Subcutaneous abdominal adipose tissue (tissue), 5 donors: ENCODE data around the gene PPP1R3D.

Source experiments
- H3K27ac ChIP-seq: one replicate; pipeline ENCODE4 v1.7.0; 2013; ENCODE audit warnings: low read depth, mild to moderate bottlenecking, inconsistent platforms, low read length, moderate library complexity
- H3K27me3 ChIP-seq, 5 donors: one replicate each; pipeline ENCODE4 v1.7.0; 2013; ENCODE audit warnings: low read length in 5 of 5, inconsistent platforms in 1 of 5; ENCODE audit not compliant: control insufficient read depth in 5 of 5, insufficient read depth in 4 of 5
- H3K36me3 ChIP-seq, 5 donors: one replicate each; pipeline ENCODE4 v1.7.0; 2013; ENCODE audit warnings: low read length in 5 of 5; ENCODE audit not compliant: control insufficient read depth in 5 of 5, insufficient read depth in 5 of 5
- H3K4me1 ChIP-seq, 5 donors: one replicate each; pipeline ENCODE4 v1.7.0; 2013; ENCODE audit warnings: low read length in 5 of 5, mild to moderate bottlenecking in 3 of 5, moderate library complexity in 1 of 5; ENCODE audit not compliant: control insufficient read depth in 5 of 5, insufficient read depth in 5 of 5
- H3K4me3 ChIP-seq, 5 donors: one replicate each; pipeline ENCODE4 v1.7.0; 2013; ENCODE audit warnings: low read length in 5 of 5, low read depth in 1 of 5
- H3K9ac ChIP-seq, 5 donors: one replicate each; pipeline ENCODE4 v1.7.0; 2013; ENCODE audit warnings: low read length in 5 of 5, mild to moderate bottlenecking in 4 of 5, moderate library complexity in 3 of 5
- H3K9me3 ChIP-seq, 5 donors: one replicate each; pipeline ENCODE4 v1.7.0; 2013; ENCODE audit warnings: low read length in 5 of 5; ENCODE audit not compliant: control insufficient read depth in 5 of 5
- donor health status: healthy.
- donor health status: healthy.
- donor health status: healthy.
- donor health status: healthy.
- donor health status: healthy.

PPP1R3D gene

DNA sequence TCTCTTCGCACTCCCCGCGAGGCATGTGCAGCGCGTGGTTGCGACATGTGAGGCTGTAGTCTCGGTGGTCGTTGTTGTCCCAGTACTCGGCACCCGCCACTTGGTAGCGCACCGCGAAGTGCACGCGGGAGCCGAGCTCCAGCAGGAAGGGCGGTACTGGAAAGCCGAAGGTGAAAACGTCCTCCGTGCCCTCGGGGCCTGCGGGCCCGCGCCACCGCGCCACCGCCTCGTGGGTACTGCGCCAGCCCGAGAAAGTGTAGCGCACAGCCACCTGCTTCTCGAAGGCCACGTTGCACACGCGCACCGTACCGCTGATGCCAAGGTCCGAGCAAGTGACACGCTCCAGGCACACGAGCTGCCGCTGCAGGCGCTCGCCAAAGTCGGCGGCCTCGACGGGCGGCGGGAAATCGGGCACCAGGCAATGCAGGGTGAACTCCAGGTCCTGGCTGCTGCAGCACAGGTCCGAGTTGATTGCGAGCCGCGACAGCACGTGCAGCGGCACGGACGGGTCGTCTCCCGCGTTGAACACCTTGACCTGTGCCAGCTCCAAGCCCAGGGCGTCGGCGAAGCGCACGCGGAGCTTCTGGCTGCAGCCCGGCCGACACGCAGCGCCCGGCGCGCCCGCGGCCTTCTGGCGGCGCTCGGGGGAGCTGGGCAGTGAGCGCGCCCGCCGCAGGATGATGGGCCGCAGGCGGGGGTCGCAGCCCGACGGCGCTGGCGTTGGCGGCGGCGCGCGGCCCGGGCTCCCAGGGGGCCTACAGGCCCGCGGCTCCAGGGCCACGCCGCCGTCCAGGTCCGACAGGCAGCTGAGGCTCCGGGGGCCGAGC lies 840 bp downstream of the PPP1R3D start:
- Histone ChIP-seq H3K36me3 (peaks cover 7 to 17% (median 11%) of the 10 kb centered on the region in 5 donors), H3K27ac (peak overlapping the region; percentile 94), H3K4me3 (peak overlapping the region in 4 of 5 donors; percentile 79 to 96 (median 93)), H3K4me1 (peaks cover 15 to 58% (median 50%) of the 10 kb centered on the region in 5 donors), H3K9me3 (no peaks in the 10 kb centered on the region), H3K9ac (peak overlapping the region in 4 of 5 donors; percentile 68 to 90 (median 80)), H3K27me3 (no peaks in the 10 kb centered on the region)

DNA sequence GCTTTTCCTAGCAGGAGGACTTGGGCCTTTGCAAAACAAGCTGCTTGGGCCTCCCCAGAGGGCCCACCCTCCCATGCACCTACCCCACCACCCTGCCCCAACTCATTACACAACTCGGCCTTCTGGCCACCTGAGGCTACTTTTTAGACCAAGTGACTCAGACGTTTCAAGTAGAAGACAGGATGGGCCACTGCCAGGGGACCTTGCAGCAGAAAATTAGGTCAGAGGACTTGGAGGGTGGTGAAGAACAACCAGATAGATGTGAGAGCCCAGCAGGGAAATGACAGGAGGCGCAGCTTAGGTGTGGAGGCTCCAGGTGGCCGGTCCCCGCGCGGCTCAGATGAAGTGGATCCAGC lies 1.4 kb downstream of the PPP1R3D start:
- Histone ChIP-seq H3K9ac (no peak overlapping the region), H3K4me1 (peaks cover 15 to 64% (median 53%) of the 10 kb centered on the region in 5 donors), H3K36me3 (peaks cover 1 to 11% (median 6%) of the 10 kb centered on the region in 5 donors), H3K27me3 (no peaks in the 10 kb centered on the region), H3K4me3 (peak overlapping the region; percentile 17 to 96 (median 92)), H3K27ac (no peak overlapping the region), H3K9me3 (no peaks in the 10 kb centered on the region)

DNA sequence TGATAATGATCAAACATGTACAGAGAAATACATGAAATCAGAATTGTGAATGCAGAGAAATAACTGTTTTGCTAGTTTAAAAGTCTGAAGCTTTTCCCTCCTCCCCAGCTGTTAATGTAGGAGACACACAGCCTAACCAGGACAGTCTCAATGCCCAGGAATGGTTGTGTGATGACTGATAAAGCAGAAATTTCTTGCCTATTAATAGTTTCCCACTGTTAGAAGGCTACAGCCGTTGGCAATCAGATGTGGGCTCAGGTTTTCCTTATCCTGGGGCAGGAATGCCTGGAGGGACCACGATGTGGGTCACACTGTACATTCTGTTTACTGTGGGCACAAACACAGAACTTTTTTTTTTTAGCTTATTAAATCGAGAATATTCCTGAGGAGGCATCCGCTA lies 1.9 kb downstream of the PPP1R3D start:
- peak overlapping the region in 2 of 5 donors; percentile 17 to 79 for H3K4me3 ChIP-seq
- H3K27ac ChIP-seq: no peak overlapping the region
- H3K4me1 ChIP-seq: peaks cover 15 to 67% (median 55%) of the 10 kb centered on the region in 5 donors
- peak overlapping the region in 1 of 5 donors; percentile 28 for H3K9ac ChIP-seq
- H3K36me3 ChIP-seq: peaks cover 0 to 10% (median 4%) of the 10 kb centered on the region in 5 donors
- H3K27me3 ChIP-seq: no peaks in the 10 kb centered on the region
- H3K9me3 ChIP-seq: no peaks in the 10 kb centered on the region

DNA sequence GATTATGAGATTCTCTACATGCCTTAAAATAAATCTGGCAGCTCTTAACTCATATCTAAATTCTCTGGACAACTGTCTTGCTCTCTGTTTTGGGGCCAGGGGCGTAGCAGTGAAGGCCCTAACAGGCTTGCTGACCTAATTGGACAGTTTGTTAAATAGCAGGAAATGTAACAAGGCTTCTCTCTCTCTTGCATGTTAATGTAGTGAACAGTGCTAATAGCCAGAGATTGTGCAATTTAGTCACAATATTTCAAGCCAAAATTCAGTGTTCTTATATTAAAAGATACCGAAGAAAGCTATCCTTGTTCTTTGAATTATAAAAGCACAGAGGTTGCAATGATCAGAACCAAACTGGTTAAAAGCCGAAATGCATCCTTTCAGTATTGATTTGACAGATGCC lies 3.0 kb downstream of the PPP1R3D start:
- Histone ChIP-seq H3K4me1 (peaks cover 15 to 73% (median 53%) of the 10 kb centered on the region in 5 donors), H3K9ac (peak overlapping the region in 1 of 5 donors; percentile 44), H3K9me3 (no peaks in the 10 kb centered on the region), H3K27me3 (no peaks in the 10 kb centered on the region), H3K4me3 (no peak overlapping the region), H3K36me3 (no peaks in the 10 kb centered on the region), H3K27ac (no peak overlapping the region)

DNA sequence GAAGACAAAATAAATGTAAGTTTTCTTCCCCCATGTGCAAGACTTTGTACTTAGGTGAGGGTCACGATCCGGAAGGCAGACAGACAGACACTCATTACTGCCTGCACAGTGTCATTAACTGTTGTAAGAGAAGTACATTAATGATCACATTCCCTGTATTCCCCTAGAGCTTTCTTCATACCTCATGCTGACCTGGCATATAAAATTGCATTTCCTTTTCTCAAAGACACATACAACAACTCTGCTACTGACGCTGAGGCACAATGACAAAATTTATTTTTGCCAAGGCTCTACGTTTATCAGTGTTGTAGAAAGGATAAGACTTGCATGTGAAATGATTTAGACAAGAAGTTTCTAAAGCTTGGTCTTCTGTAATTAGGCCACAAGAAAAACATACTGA lies 3.7 kb downstream of the PPP1R3D start:
- no peaks in the 10 kb centered on the region for H3K36me3 ChIP-seq
- H3K9ac ChIP-seq: no peak overlapping the region
- H3K27me3 ChIP-seq: no peaks in the 10 kb centered on the region
- H3K4me3 ChIP-seq: no peak overlapping the region
- no peak overlapping the region for H3K27ac ChIP-seq
- H3K4me1 ChIP-seq: peaks cover 15 to 66% (median 46%) of the 10 kb centered on the region in 5 donors
- H3K9me3 ChIP-seq: no peaks in the 10 kb centered on the region

DNA sequence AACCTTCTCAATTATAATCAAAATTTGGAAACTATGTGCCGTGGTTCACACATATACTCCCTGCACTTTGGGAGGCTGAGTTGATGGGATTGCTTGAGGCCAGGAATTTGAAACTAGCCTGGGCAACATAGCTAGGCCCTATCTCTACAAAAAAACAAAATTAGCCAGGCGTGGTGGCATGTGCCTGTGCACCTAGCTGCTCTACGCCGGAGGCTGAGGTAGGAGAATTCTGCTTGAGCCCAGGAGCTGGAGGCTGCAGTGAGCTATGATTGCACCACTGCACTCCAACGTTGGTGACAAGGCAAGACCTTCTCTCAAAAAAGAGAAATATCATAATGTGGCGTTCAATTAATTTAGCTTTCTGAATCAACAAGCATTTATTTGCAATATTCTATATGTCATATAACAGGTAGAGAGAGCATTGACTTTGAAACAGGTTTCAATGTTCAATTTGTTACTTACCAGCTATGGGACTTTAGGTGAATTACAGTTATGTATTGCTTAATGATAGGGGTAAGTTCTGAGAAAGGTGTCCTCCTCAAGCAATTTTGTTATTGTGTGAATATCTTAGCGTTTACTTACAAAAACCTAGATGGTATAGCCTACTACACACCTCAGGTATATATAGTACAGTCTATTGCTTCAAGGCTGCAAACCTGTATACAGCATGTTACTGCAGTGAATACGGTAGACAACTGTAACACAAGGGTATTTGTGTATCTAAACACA lies 4.5 kb downstream of the PPP1R3D start:
- H3K36me3 ChIP-seq: no peaks in the 10 kb centered on the region
- H3K9me3 ChIP-seq: no peaks in the 10 kb centered on the region
- H3K4me1 ChIP-seq: peaks cover 12 to 58% (median 39%) of the 10 kb centered on the region in 5 donors
- H3K9ac ChIP-seq: no peak overlapping the region
- H3K27ac ChIP-seq: no peak overlapping the region
- no peak overlapping the region for H3K4me3 ChIP-seq
- H3K27me3 ChIP-seq: no peaks in the 10 kb centered on the region

DNA sequence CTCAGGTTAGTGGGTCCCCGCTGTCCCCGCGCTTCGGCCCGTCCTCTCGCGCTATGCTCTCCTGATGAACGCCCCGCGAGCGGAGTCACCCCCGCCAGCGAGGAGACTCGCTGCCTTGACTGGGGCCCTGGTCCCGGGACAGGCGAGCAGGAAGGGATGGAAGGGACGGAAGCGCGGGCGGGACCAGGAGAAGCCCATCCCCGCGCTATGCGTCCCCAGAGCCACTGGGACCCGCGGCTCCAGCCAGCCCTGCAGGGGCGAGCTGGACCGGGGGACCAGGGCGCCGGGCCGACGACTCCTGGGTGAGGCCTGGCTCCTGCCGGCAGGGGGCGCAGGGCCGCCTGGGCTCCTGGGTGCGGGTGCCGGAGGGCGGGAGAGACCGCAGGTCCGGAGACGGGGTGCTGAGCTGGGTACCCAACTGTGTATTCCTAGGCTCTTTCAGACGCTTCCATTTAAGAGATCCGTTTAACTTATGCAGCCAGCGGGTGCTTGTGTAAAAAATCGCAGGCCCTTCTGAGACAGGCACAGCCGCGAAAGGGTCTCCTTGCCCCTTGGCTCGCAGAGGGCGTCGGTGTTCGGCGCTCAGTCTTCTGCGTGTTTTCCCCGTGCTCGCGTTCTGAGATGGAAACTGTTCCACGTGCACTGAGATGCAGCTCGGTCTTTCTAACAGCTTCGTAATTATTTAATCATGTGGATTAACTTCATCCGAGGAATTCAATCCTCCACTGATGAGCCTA lies 6.1 kb downstream of the PPP1R3D start:
- Histone ChIP-seq H3K4me1 (peaks cover 9 to 46% (median 32%) of the 10 kb centered on the region in 5 donors), H3K27ac (peak overlapping the region; percentile 9), H3K36me3 (no peaks in the 10 kb centered on the region), H3K27me3 (no peaks in the 10 kb centered on the region), H3K4me3 (peak overlapping the region; percentile 55 to 85 (median 71)), H3K9ac (peak overlapping the region in 3 of 5 donors; percentile 48 to 57 (median 55)), H3K9me3 (no peaks in the 10 kb centered on the region)

DNA sequence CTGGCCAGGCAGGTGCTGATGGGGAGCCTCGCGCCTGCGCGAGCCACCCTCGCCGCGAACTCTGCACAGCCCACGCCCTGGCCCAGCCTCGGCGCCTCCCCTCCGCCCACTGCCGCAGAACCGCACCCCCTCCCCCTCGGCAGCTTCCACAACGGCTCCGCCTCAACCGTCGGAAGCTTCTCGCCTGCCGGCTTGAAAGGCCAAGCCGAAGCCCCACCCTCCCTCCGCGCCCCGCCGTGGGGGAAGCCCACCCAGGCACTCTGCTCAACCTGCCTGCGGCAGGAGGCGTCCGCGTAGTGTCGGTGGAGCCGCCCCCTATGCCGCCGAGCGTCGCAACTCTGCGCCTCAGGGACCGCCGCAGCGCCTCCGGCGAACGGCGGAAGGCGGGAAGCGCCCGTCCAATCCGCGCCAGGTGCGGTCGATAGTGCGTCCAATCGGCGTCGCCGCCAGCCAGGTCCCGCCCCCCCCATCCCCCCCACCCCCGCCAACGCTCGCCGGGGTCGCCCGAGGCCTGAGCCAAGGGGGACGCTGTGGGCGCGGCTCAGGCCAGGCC lies 6.7 kb downstream of the PPP1R3D start, which contains the start of gene SYCP2:
TSS of gene SYCP2 (minus strand) at position 342 of the 553 bp plus-strand sequence. CDS start 11,224 bp downstream, outside the sequence.
- Histone ChIP-seq H3K9me3 (no peaks in the 10 kb centered on the region), H3K4me1 (peaks cover 4 to 40% (median 26%) of the 10 kb centered on the region in 5 donors), H3K4me3 (peak within 1 kb of the TSS; percentile 55 to 85 (median 71)), H3K9ac (peak within 1 kb of the TSS in 3 of 5 donors; percentile 48 to 57 (median 55)), H3K36me3 (no peaks in the 10 kb centered on the region), H3K27ac (peak within 1 kb of the TSS; percentile 9), H3K27me3 (no peaks in the 10 kb centered on the region)

DNA sequence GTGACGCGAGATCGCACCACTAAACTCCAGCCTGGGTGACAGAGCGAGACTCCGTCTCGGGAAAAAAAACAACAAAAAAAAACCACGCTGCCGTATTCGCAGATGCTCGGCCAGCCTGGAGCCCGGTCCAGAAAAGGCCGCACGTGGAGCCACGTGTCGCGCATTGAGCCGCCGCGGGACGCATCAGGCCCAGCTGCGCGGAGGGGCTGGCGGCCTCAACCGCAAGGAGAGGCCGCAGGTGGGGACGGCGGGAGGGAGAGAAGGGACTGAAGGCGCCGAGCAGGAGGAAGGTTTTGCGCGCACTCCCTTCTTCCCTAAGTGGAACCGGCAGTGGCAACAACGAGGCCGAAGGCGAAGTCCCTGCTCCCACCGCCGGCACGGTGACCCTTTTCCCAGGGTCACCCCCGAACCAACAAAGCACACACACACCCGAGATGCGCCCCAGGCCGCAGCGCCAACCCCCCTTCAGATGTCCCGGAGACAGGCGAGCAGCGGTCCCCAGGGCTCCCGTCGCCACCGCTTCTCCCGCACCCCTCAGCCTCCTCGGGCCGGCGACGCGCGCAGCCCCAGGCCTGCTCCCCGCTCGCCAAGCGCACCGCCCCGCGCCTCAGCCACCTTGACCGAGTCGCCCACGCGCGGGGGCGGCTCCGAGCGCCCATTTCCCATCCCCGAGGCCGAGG lies 7.3 kb downstream of the PPP1R3D start:
- H3K4me1 ChIP-seq: peaks cover 0 to 33% (median 19%) of the 10 kb centered on the region in 5 donors
- no peaks in the 10 kb centered on the region for H3K9me3 ChIP-seq
- H3K9ac ChIP-seq: no peak overlapping the region
- no peaks in the 10 kb centered on the region for H3K27me3 ChIP-seq
- peak overlapping the region in 3 of 5 donors; percentile 55 to 85 (median 71) for H3K4me3 ChIP-seq
- H3K36me3 ChIP-seq: no peaks in the 10 kb centered on the region
- H3K27ac ChIP-seq: no peak overlapping the region
